GM10266 (cell line): ENCODE measurements around the gene ODAD3.
A peak's percentile ranks its signal among the peaks of the same experiment; 100 is the strongest.

Experiments used
- DNase-seq: peaks from one replicate; pipeline ENCODE4 v3.0.0; 2012; ENCODE audit errors: extremely low spot score
- CTCF ChIP-seq: IDR thresholded peaks from 2 replicates; pipeline ENCODE4 v1.5.1; 2012; ENCODE audit warnings: mild to moderate bottlenecking, low read depth; ENCODE audit not compliant: control insufficient read depth, insufficient read depth; ENCODE audit errors: missing control alignments

ODAD3 gene

GRCh38 chr19:11451327-11451870 lies 16.5 kb upstream of the ODAD3 start:
- TF ChIP-seq CTCF = no peak
- no peak for DNase-seq

DNA sequence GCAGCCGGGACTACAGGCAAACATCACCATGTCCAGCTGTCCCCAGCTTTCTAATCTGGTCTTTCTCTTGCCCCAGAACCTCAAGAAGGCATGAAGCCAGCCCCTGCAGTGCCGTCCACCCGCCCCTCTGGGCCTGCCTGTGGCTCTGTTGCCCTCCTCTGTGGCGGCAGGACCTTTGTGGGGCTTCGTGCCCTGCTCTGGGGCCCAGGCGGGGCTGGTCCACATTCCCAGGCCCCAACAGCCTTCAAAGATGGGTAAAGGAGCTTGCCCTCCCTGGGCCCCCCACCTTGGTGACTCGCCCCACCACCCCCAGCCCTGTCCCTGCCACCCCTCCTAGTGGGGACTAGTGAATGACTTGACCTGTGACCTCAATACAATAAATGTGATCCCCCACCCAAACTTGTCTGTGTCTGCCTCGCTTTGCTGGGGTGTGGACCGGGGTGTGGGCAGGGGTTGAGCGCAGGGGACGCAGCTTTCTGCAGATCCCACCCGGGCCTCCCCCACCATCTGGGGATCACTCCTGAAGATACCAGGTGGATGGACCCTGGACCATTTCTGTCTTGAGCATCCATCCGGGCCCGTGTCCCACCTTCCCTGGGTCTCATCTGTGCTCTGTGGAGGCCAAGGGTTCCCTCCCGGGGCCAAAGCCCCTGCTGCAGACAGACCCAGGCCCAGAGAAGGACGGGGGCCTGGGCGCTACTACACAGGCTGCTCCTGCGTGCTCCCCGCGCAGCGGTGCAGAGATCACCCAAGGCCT lies 15.8 kb upstream of the ODAD3 start:
- TF ChIP-seq CTCF = no peak
- peak; percentile 32 for DNase-seq

GRCh38 chr19:11448923-11449554 lies 14.1 kb upstream of the ODAD3 start:
- DNase-seq = no peak
- no peak for TF ChIP-seq CTCF

- TF ChIP-seq CTCF = no peak
- DNase-seq = no peak
Observed at GRCh38 chr19:11448410-11448809, 13.5 kb upstream of the ODAD3 start.

GRCh38 chr19:11447347-11448262 lies 12.7 kb upstream of the ODAD3 start:
- TF ChIP-seq CTCF = no peak
- DNase-seq = no peak

DNA sequence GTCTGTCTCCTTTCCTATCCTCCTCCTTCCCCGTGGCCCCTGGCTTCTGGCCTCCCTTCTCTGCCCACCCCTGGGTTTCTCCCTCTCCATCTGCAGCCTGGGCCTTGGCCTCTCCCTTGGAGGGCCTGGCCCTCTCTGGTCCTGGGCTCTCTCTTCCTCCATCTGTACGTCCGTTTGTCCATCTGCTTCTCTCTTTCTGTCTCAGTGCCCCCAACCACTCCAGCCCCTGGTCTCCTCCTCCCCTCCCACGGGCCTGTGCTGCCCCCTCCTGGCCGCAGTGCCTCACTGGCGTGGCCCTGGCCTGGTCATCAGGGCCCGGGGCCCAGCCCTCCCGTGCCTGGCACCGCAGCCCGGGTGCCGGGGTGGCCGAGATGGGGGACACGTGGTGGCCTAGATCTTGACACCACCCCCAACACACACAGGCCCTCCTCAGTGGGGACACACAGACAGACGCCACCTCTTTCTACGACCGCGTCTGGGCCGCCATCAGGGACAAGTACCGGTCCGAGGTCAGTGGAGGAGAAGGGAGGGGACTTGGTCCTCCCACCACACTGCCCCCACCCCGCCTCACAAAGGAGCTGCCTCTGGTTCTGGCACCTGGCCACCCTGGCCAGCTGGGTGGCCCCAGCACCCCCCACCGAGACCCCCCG lies 11.9 kb upstream of the ODAD3 start:
- peak; percentile 76 for DNase-seq
- TF ChIP-seq CTCF = peak; percentile 78
